ENCODE data around the gene HSPA9. TPM values are rescaled to one million over a fixed set of nuclear protein-coding genes. Genes with fewer than 3 reads are reported as not detected.

The HSPA9 gene
- total and polyA plus RNA-seq, 9 of the 15 experiments (the other 6 are each of a cell fraction or from before 2014, with no cell fraction given), result 195 to 583 (median 514) TPM

GRCh38 chr5:138504799-138505198 is 70.4 kb downstream of the HSPA9 start:
- peaks cover 0 to 2% of the 10 kb centered on the region in 2 experiments; a peak in 1 of 5 replicates for H3K4me1 ChIP-seq (replicated peaks in 1 of 2; ENCODE audit: control insufficient read depth in 2 of 2, insufficient read depth in 2 of 2, low read length in 2 of 2)
- intact Hi-C loops (cut with micrococcal nuclease) (loop anchor here (2.0 kb wide), 1 partner anchor 44 kb away; no protein-coding TSS in a partner anchor), in situ Hi-C loops (cut with MboI) (loop anchor here (5.0 kb wide), 1 partner anchor 42 kb away; no protein-coding TSS in a partner anchor)
- H3K9me1 ChIP-seq (ENCODE audit: control insufficient read depth, insufficient read depth, low read length), result no peaks in the 10 kb centered on the region
- CTCF ChIA-PET (ENCODE audit: low intra/inter-chr PET ratio), result interaction anchor here (2.8 to 5.4 kb wide), 2 partner anchors 41 to 54 kb away, joined by 26 to 57 read pairs; partner anchors contain the start of gene EGR1
- TF ChIP-seq POLR2A (conservative IDR thresholded peaks at IDR 0.05), result 0 out of 2 replicates have a peak, but pooled peaks have one; percentile 19
- TF ChIP-seq HNRNPLL (IDR thresholded peaks at IDR 0.05; ENCODE audit: low read depth, low read length, poor library complexity, severe bottlenecking), result no peak
- DNase-seq (ENCODE audit: extremely low read depth in 1 of 4, low spot score in 3 of 4) (no peak), ATAC-seq (peak; percentile 2; the same call in 2 of the 3 replicates), FAIRE-seq (no peak)
- no peak overlapping the region for H2AFZ ChIP-seq (ENCODE audit: low read depth, low read length)
- H3K9me3 ChIP-seq (replicated peaks; ENCODE audit: control insufficient read depth, insufficient read depth, low read depth, low read length), result no peaks in the 10 kb centered on the region
- POLR2A ChIA-PET, result interaction anchor here (0.6 to 5.2 kb wide), 18 partner anchors 9 to 325 kb away, joined by 3 to 46 read pairs (median 6); partner anchors contain the start of genes EGR1, ETF1 and KDM3B
- H3K27me3 ChIP-seq (ENCODE audit: control insufficient read depth in 2 of 2, insufficient read depth in 2 of 2, low read length in 2 of 2), result no peaks in the 10 kb centered on the region
- no peak overlapping the region for H3K4me2 ChIP-seq (ENCODE audit: insufficient read depth, low read length)
- H4K20me1 ChIP-seq (replicated peaks; ENCODE audit: control insufficient read depth, insufficient read depth, low read length), result no peaks in the 10 kb centered on the region; the same call in 1 of the 2 replicates
- peaks cover 38% of the 10 kb centered on the region for H3K36me3 ChIP-seq (ENCODE audit: control insufficient read depth, insufficient read depth, low read length)
- BruUV-seq (replicated peaks), result no TSS peak
- WGBS (ENCODE audit: insufficient coverage, low coverage, missing lambda C conversion rate), result 58% methylated on average over 4 of the region's 4 CpGs
- no peaks in the 10 kb centered on the region for H3K79me2 ChIP-seq (ENCODE audit: control insufficient read depth, insufficient read depth, low read length)
- no peak overlapping the region; the same call in 2 of the 3 replicates for H3K27ac ChIP-seq (ENCODE audit: extremely low read depth, low read depth, low read length)
- H3K4me3 ChIP-seq, result no peak overlapping the region
- H3K9ac ChIP-seq (ENCODE audit: insufficient read depth in 1 of 2, low read depth in 2 of 2, low read length in 2 of 2), result no peak overlapping the region

Small RNAs within 50 kb of the gene (small RNA-seq; reads per million reads assigned to genes)
- gene RF00154, result 786 reads per million, percentile 99 among the genes with 10 or more reads in this experiment
- 0.15 reads per million for gene RF01210
- gene SNORD63, result 577 reads per million, percentile 99 among the genes with 10 or more reads in this experiment

Other genes starting within 250 kb of the HSPA9 start
- 19.1 and 19.5 TPM in 2 replicates for gene CDC25C, start 243.6 kb downstream of the HSPA9 start, total RNA-seq (2014; rRNA removed)
- 32.3 and 41.4 TPM in 2 replicates for gene CDC25C, start 243.6 kb downstream of the HSPA9 start, total RNA-seq (2014; rRNA removed; fragmentation: Illumina TruSeq; extraction: Trizol)
- 22.5 and 23.1 TPM in 2 replicates for gene CDC25C, start 243.6 kb downstream of the HSPA9 start, total RNA-seq (2015; rRNA removed; fragmentation: Illumina TruSeq; extraction: Trizol)
- 18.2 and 19.6 TPM in 2 replicates for gene CDC25C, start 243.6 kb downstream of the HSPA9 start, total RNA-seq (2021)
- 62.1 and 63.7 TPM in 2 replicates for gene CDC25C, start 243.6 kb downstream of the HSPA9 start, polyA plus RNA-seq (2011; rRNA removed)
- 30.1 and 31.9 TPM in 2 replicates for gene CDC25C, start 243.6 kb downstream of the HSPA9 start, polyA plus RNA-seq (2014; fragmentation: Illumina TruSeq; extraction: Trizol)
- gene CDC25C, start 243.6 kb downstream of the HSPA9 start, polyA plus RNA-seq (2014; fragmentation: Nextera tagmentation; extraction: Ambion mirVana), result 10 to 100 TPM; 32.2 to 50.4 TPM
- 25.7 and 29.3 TPM in 2 replicates for gene CDC25C, start 243.6 kb downstream of the HSPA9 start, polyA plus RNA-seq (2014; rRNA removed)
- gene FAM53C, start 237.1 kb downstream of the HSPA9 start, total RNA-seq (2014; rRNA removed), result 27.8 and 32.3 TPM in 2 replicates
- gene FAM53C, start 237.1 kb downstream of the HSPA9 start, total RNA-seq (2014; rRNA removed; fragmentation: Illumina TruSeq; extraction: Trizol), result 21.6 and 22.0 TPM in 2 replicates
- 24.2 and 24.4 TPM in 2 replicates for gene FAM53C, start 237.1 kb downstream of the HSPA9 start, total RNA-seq (2015; rRNA removed; fragmentation: Illumina TruSeq; extraction: Trizol)
- 34.6 and 38.5 TPM in 2 replicates for gene FAM53C, start 237.1 kb downstream of the HSPA9 start, total RNA-seq (2021)
- 29.8 and 35.4 TPM in 2 replicates for gene FAM53C, start 237.1 kb downstream of the HSPA9 start, polyA plus RNA-seq (2011; rRNA removed)
- 30.0 and 37.3 TPM in 2 replicates for gene FAM53C, start 237.1 kb downstream of the HSPA9 start, polyA plus RNA-seq (2014; fragmentation: Illumina TruSeq; extraction: Trizol)
- gene FAM53C, start 237.1 kb downstream of the HSPA9 start, polyA plus RNA-seq (2014; fragmentation: Nextera tagmentation; extraction: Ambion mirVana), result 10 to 100 TPM in 1 of 2 experiments, 1 to 10 TPM in 1; 9.7 to 11.1 TPM
- 24.1 and 25.2 TPM in 2 replicates for gene FAM53C, start 237.1 kb downstream of the HSPA9 start, polyA plus RNA-seq (2014; rRNA removed)
- gene KDM3B, start 222.7 kb downstream of the HSPA9 start, total RNA-seq (2014; rRNA removed), result 34.5 and 38.0 TPM in 2 replicates
- gene KDM3B, start 222.7 kb downstream of the HSPA9 start, total RNA-seq (2014; rRNA removed; fragmentation: Illumina TruSeq; extraction: Trizol), result 51.6 and 65.4 TPM in 2 replicates
- gene KDM3B, start 222.7 kb downstream of the HSPA9 start, total RNA-seq (2015; rRNA removed; fragmentation: Illumina TruSeq; extraction: Trizol), result 48.8 and 51.2 TPM in 2 replicates
- gene KDM3B, start 222.7 kb downstream of the HSPA9 start, total RNA-seq (2021), result 54.8 and 62.7 TPM in 2 replicates
- 41.9 and 49.6 TPM in 2 replicates for gene KDM3B, start 222.7 kb downstream of the HSPA9 start, polyA plus RNA-seq (2011; rRNA removed)
- gene KDM3B, start 222.7 kb downstream of the HSPA9 start, polyA plus RNA-seq (2014; fragmentation: Illumina TruSeq; extraction: Trizol), result 61.8 and 62.8 TPM in 2 replicates
- gene KDM3B, start 222.7 kb downstream of the HSPA9 start, polyA plus RNA-seq (2014; fragmentation: Nextera tagmentation; extraction: Ambion mirVana), result 10 to 100 TPM; 13.8 to 15.0 TPM
- 38.3 and 40.4 TPM in 2 replicates for gene KDM3B, start 222.7 kb downstream of the HSPA9 start, polyA plus RNA-seq (2014; rRNA removed)
- gene REEP2, start 136.3 kb downstream of the HSPA9 start, total RNA-seq (2014; rRNA removed), result 0.09 and 0.49 TPM in 2 replicates
- gene REEP2, start 136.3 kb downstream of the HSPA9 start, total RNA-seq (2014; rRNA removed; fragmentation: Illumina TruSeq; extraction: Trizol), result 0.11 TPM in 1 of 2 replicates, not detected in the other
- 0.26 and 0.29 TPM in 2 replicates for gene REEP2, start 136.3 kb downstream of the HSPA9 start, total RNA-seq (2015; rRNA removed; fragmentation: Illumina TruSeq; extraction: Trizol)
- 0.44 and 0.63 TPM in 2 replicates for gene REEP2, start 136.3 kb downstream of the HSPA9 start, total RNA-seq (2021)
- gene REEP2, start 136.3 kb downstream of the HSPA9 start, polyA plus RNA-seq (2011; rRNA removed), result 0.69 and 1.1 TPM in 2 replicates
- gene REEP2, start 136.3 kb downstream of the HSPA9 start, polyA plus RNA-seq (2014; fragmentation: Illumina TruSeq; extraction: Trizol), result 0.13 and 0.54 TPM in 2 replicates
- gene REEP2, start 136.3 kb downstream of the HSPA9 start, polyA plus RNA-seq (2014; fragmentation: Nextera tagmentation; extraction: Ambion mirVana), result under 1 TPM in 1 of 2 experiments, not detected in 1; 0.03 TPM
- 0.05 and 0.32 TPM in 2 replicates for gene REEP2, start 136.3 kb downstream of the HSPA9 start, polyA plus RNA-seq (2014; rRNA removed)
- 10.1 and 32.7 TPM in 2 replicates for gene EGR1, start 109.9 kb downstream of the HSPA9 start, total RNA-seq (2014; rRNA removed)
- gene EGR1, start 109.9 kb downstream of the HSPA9 start, total RNA-seq (2014; rRNA removed; fragmentation: Illumina TruSeq; extraction: Trizol), result 12.0 and 19.7 TPM in 2 replicates
- gene EGR1, start 109.9 kb downstream of the HSPA9 start, total RNA-seq (2015; rRNA removed; fragmentation: Illumina TruSeq; extraction: Trizol), result 1.3 and 1.7 TPM in 2 replicates
- gene EGR1, start 109.9 kb downstream of the HSPA9 start, total RNA-seq (2021), result 77.0 and 135 TPM in 2 replicates
- gene EGR1, start 109.9 kb downstream of the HSPA9 start, polyA plus RNA-seq (2011; rRNA removed), result 9.0 and 12.2 TPM in 2 replicates
- gene EGR1, start 109.9 kb downstream of the HSPA9 start, polyA plus RNA-seq (2014; fragmentation: Illumina TruSeq; extraction: Trizol), result 78.6 and 132 TPM in 2 replicates
- 10 to 100 TPM; 21.5 to 43.6 TPM for gene EGR1, start 109.9 kb downstream of the HSPA9 start, polyA plus RNA-seq (2014; fragmentation: Nextera tagmentation; extraction: Ambion mirVana)
- 54.7 and 102 TPM in 2 replicates for gene EGR1, start 109.9 kb downstream of the HSPA9 start, polyA plus RNA-seq (2014; rRNA removed)
- 149 and 157 TPM in 2 replicates for gene ETF1, start 32.2 kb downstream of the HSPA9 start, total RNA-seq (2014; rRNA removed)
- gene ETF1, start 32.2 kb downstream of the HSPA9 start, total RNA-seq (2014; rRNA removed; fragmentation: Illumina TruSeq; extraction: Trizol), result 190 and 225 TPM in 2 replicates
- gene ETF1, start 32.2 kb downstream of the HSPA9 start, total RNA-seq (2015; rRNA removed; fragmentation: Illumina TruSeq; extraction: Trizol), result 146 and 159 TPM in 2 replicates
- 189 and 209 TPM in 2 replicates for gene ETF1, start 32.2 kb downstream of the HSPA9 start, total RNA-seq (2021)
- gene ETF1, start 32.2 kb downstream of the HSPA9 start, polyA plus RNA-seq (2011; rRNA removed), result 113 and 179 TPM in 2 replicates
- gene ETF1, start 32.2 kb downstream of the HSPA9 start, polyA plus RNA-seq (2014; fragmentation: Illumina TruSeq; extraction: Trizol), result 162 and 198 TPM in 2 replicates
- gene ETF1, start 32.2 kb downstream of the HSPA9 start, polyA plus RNA-seq (2014; fragmentation: Nextera tagmentation; extraction: Ambion mirVana), result 10 to 100 TPM; 53.7 to 57.3 TPM
- 137 and 164 TPM in 2 replicates for gene ETF1, start 32.2 kb downstream of the HSPA9 start, polyA plus RNA-seq (2014; rRNA removed)
- 102 and 124 TPM in 2 replicates for gene CTNNA1, start 178.0 kb upstream of the HSPA9 start, total RNA-seq (2014; rRNA removed)
- gene CTNNA1, start 178.0 kb upstream of the HSPA9 start, total RNA-seq (2014; rRNA removed; fragmentation: Illumina TruSeq; extraction: Trizol), result 89.1 and 102 TPM in 2 replicates
- gene CTNNA1, start 178.0 kb upstream of the HSPA9 start, total RNA-seq (2015; rRNA removed; fragmentation: Illumina TruSeq; extraction: Trizol), result 89.8 and 90.0 TPM in 2 replicates
- 105 and 117 TPM in 2 replicates for gene CTNNA1, start 178.0 kb upstream of the HSPA9 start, total RNA-seq (2021)
- gene CTNNA1, start 178.0 kb upstream of the HSPA9 start, polyA plus RNA-seq (2011; rRNA removed), result 29.6 and 32.5 TPM in 2 replicates
- 101 and 107 TPM in 2 replicates for gene CTNNA1, start 178.0 kb upstream of the HSPA9 start, polyA plus RNA-seq (2014; fragmentation: Illumina TruSeq; extraction: Trizol)
- 10 to 100 TPM; 72.8 to 76.5 TPM for gene CTNNA1, start 178.0 kb upstream of the HSPA9 start, polyA plus RNA-seq (2014; fragmentation: Nextera tagmentation; extraction: Ambion mirVana)
- gene CTNNA1, start 178.0 kb upstream of the HSPA9 start, polyA plus RNA-seq (2014; rRNA removed), result 59.6 and 72.3 TPM in 2 replicates

Data from K562 (cell line).